GM18951 (cell line): Measurements from ENCODE around the gene EPHA10.
"Not testable (repeated sequence)": the region's sequence is repeated elsewhere in the genome, so short reads cannot be mapped to it uniquely, and the experiment has no call there.

Experiments used
- POLR2A ChIP-seq: IDR thresholded peaks from 4 replicates; pipeline ENCODE4 v1.6.1; 2011; ENCODE audit warnings: mild to moderate bottlenecking; ENCODE audit not compliant: insufficient read length, insufficient read depth; ENCODE audit errors: extremely low read depth
- in situ Hi-C: fragments of 300-500 bp; cut with MboI; formaldehyde crosslinking; loops from one replicate; pipeline ENCODE4 v1.12.0; 2022; ENCODE audit warnings: low sequenced_read_pairs, mixed read lengths, inconsistent platforms; ENCODE audit not compliant: unreplicated experiment

Gene EPHA10

DNA sequence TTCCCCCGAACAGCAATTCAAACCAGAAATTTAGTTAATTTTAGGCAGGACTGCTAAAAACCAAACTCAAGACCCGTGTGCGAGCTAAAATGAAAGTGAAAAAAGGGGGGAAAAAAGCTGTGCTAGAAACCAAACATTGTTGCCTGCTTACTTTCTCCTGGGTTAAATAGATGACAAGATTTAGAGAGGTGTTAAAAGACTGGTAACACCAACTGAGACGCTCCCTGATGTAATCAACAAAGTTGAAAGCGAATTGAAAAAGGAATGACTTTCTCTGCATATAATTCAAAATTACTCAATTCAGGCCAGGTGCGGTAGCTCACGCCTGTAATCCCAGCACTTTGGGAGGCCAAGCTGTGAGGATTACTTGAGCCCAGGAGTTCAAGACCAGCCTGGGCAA, 65.8 kb downstream of the EPHA10 start:
- TF ChIP-seq POLR2A: no peak
- in situ Hi-C loops: no loop called here

DNA sequence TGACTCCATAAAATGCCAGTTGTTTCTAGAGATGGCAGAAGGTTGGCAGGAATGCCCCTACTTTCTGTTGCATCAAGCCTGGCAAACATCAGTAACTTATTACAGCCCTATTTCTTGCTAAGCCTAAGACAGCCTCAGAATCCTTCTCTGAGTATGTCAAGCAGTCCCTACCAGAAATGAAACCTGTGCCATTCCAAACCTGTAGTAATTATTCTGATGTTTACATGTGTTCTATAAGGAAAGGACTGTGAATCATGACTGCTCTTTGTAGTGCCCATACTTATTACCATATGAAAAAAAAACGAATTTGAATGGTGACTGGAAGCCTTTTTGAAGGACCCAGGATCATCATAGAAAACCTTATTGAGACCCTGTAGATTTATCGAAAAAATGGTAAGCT, 67.2 kb downstream of the EPHA10 start:
- in situ Hi-C loops: no loop called here

DNA sequence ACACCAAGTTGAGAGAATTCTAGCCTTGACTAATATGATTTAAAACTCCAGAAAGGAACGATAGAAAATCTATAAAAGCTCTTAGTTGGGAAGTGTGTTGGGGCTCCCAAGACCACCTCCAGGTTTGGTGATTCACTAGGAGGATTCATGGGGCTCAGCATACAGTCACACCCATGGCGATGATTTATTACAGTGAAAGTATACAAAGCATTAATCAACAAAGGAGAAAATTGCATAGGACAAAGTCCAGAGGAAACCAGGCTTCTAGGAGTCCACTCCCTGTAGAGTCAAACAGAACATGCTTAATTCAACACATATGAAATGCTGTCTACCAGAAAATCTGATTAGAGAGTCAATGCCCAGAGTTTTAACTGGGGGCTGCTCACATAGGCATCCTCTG, 67.8 kb downstream of the EPHA10 start:
- in situ Hi-C loops: no loop called here
- TF ChIP-seq POLR2A: no peak

More for the DNA sequence above, 67.2 kb downstream of the EPHA10 start:
- TF ChIP-seq POLR2A: no peak

DNA sequence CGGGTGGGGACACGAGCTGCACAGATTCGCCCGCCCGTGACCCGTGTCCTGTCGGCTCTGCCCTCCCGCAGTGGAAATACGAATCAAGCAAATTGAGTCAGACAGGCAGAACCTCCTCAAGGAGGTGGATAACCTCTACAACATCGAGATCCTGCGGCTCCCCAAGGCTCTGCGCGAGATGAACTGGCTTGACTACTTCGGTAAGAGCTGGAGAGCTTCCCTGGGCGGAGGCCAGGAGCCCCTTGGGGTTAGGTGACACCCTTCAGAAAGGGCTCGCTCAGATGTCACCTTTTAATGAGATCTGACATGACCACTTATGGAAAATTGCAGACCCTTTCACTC, 72.1 kb downstream of the EPHA10 start:
- no peak for TF ChIP-seq POLR2A
- in situ Hi-C loops: no loop called here

DNA sequence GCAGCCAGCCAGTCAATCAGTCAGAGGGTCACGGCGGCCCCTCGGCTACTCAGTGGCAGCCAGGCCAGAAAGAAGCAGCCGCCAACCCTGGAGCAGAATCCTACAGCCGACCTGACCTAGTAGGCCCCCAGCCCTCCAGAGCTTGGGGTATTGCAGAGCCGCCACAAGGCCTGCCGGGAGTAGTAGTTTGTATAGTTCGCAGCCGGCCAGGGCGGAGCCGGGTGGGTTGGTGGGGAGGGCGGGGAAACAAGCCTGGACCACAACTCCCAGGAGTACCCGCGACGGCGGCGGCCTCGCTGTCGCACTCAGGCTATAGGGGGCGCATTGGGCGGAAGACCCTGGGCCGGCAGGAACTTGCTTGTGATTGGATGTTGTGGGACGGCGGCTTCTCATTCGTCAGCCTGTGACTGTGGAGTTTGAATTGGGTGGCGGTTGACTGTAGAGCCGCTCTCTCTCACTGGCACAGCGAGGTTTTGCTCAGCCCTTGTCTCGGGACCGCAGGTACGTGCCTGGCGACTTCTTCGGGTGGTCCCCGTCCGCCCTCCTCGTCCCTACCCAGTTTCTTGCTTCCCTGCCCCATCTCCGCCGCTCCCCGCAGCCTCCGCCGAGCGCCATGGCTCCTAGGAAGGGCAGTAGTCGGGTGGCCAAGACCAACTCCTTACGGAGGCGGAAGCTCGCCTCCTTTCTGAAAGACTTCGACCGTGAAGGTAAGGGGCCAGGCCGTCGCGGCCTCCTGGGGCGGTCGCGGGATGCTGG, 72.7 kb downstream of the EPHA10 start, which contains the start of gene CDCA8:
Gene CDCA8 (plus strand): TSS at position 439 of the 756 bp plus-strand sequence. CDS start 175 bp downstream, at position 614.
- peak; percentile 82 for TF ChIP-seq POLR2A
- in situ Hi-C loops: no loop called here

DNA sequence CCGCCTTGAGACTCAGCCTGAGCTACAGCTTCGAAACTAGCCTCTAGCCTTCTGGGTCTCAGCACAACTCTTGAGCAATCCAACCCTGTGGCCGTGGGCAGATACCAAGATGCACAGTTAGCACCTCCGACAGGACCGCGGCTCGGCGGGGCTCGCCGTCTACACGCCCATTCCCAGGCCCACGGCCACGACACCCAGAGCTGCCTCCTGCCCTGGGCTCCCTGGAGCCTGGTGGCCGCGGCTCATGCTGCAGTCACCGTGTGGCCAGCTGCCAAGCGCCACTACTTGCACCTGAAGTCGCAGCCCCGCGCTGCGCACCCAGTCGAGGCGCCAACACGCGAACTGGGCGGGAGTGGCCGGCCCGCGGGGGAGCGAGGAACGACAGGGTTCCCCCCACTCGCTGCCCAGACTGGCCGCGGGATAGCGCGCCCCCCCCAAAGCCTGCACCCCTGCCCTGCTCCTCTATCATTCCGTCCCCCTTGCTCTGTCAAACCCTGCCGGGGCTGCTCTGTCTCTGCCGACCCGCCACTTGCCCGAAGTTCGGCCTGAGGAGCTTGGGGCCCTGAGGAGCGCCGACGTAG, 73.3 kb downstream of the EPHA10 start:
- TF ChIP-seq POLR2A: no peak
- in situ Hi-C loops: no loop called here

DNA sequence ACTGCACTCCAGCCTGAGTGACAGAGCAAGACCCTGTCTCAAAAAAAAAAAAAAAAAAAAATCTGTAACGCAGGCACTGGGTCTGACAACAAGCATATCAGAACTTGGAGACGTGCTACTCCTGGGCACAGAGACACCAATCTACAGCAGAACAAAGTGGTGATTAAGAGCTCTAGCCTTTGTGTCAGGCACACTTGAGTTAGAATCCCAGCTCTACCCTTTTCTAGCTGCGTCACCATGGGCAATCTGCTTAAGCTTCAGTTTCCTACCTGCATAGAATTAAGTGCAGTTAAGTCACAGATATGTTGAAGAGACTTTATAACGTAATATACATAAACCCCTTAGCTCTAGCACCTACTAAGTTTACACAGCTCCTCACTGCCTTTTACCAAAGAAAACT, 76.0 kb downstream of the EPHA10 start:
- in situ Hi-C loops: no loop called here
- TF ChIP-seq POLR2A: no peak

DNA sequence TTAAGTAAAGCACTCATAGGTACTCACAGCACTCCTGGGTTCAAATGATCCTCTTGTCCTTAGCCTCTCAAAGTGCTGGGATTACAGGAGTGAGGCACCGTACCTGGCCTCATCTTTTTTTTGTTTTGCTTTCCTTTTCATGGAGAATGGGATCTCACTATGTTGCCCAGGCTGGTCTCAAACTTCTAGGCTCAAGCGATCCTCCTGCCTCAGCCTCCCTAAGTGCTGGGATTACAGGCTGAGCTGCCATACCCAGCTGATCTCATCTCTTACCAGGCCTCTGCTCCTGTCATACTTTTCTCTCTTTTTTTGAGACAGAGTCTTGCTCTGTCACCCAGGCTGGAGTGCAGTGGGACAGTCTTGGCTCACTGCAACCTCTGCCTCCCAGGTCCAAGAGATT, 77.2 kb downstream of the EPHA10 start:
- in situ Hi-C loops: not testable (repeated sequence)

DNA sequence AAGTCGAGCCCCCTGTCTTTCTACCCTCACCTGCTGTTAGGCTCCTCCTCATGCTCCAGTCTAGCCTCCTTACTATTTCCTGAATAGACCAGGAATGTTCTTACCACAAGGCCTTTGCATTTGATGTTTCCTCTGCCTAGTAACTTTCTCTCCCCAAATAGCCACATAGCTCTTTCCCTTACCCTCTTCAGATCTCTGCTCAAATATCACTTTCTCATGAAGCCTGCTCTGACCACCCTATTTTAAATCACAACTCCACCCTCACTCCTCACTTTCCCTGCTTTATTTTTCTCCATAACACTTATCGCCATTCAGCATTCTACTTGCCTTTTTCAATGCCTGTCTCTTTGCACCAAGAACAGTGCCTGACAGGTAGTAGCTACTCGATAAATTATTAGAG, 79.2 kb downstream of the EPHA10 start:
- in situ Hi-C loops: no loop called here

DNA sequence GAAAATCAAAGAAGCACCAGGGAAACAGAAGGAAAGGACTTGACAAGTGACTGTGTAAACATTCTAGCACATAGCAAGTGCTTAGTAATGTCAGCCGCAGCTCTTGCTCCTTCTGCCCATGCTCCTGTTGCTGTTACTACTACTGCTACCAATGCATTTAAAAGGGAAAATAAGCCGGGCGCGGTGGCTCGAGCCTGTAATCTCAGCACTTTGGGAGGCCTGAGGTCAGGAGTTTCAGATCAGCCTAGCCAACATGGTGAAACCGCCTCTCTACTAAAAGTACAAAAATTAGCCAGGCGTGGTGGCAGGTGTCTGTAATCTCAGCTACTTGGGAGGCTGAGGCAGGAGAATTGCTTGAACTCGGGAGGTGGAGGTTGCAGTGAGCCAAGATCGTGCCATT, 80.7 kb downstream of the EPHA10 start:
- in situ Hi-C loops: not testable (repeated sequence)

More for the DNA sequence above, 79.2 kb downstream of the EPHA10 start:
- TF ChIP-seq POLR2A: no peak

DNA sequence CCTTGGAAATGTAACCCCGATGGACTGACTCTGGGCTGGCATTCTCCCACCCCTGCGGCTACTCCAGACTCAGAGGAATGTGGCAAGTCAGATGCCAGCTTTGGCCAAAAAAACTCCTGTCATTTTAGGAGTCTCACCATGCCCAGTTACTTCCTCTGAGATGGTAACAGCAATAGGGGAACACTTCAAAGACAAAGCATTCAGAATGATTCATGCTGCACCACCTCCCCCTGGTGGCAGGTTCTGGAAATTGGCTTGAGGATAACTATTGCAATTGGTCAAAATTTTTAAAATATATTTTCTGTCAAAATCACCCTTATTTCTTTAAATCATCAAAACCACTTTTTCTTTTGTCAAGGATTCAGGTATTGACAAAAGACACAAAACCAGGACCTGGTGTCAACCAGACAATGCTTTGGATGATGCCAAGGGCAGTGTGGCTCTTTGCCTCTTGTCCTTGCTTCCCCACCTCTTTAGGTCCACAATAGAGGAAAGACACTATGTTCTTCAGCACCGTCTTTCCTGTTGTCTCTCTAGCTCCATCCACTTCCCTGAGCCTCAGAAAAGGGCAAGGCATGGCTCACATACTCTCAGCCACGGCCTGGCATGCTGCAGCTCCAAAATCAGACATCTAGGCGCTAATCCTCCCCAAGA, 82.5 kb downstream of the EPHA10 start:
- in situ Hi-C loops: no loop called here
- no peak for TF ChIP-seq POLR2A

DNA sequence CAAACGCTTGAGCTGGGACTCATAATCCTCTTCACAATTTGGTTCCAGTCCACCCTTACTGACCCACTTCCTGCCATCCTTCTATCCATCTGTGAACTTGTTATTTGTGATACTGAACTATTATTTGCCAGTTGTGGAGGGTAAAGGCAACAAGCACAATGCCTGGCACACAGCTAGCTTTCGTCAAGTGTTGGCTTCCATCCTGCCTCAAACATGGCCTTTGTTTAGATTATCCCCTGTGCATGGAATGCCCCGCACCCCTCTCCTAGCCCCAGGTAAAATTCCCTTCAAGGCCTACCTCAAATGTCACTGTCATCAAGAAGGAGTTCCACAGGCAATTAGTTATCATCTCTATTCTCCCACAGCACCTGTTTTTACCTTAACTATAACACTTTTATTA, 84.0 kb downstream of the EPHA10 start:
- in situ Hi-C loops: no loop called here
- TF ChIP-seq POLR2A: no peak

DNA sequence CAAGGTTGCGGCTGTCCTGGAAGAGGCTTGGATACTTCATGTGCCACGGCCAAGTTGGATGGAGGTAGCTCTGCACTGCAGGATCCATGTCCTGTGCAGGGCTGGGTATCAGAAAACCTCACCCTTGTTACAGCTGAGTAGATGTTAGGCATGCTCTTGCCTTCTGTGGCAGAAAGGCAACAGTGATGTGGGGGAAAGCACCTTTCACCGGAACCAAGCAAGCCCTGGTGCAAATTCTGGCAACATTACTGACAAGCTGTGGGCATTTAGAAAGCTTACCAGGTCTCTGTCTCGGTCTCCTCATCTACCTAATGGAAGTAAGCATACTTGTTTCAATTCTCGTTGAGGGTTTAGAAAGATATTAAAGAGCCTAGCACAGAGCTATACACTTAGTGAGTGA, 87.1 kb downstream of the EPHA10 start:
- TF ChIP-seq POLR2A: no peak
- in situ Hi-C loops: loop anchor here (10.0 kb wide), 1 partner anchor 223 kb away; no protein-coding TSS in a partner anchor

DNA sequence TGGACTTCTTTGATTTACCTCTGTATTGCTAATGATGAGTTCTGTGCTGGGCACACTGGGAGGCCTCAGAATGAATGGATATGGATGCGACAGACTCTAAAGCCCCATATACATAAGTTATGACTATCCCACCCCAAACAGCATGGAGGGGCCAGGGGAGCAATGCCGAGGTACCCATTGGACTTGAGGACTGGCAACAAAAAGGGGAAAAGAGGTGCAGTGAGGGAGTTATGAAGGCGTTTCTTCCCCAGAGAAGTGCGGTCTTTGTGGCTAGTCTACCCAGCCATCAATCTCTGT, 87.8 kb downstream of the EPHA10 start:
- in situ Hi-C loops: loop anchor here (10.0 kb wide), 1 partner anchor 222 kb away; no protein-coding TSS in a partner anchor
- TF ChIP-seq POLR2A: no peak
